Caco-2 (cell line): ENCODE results near the gene ADK. TPM values are rescaled to one million over a fixed set of nuclear protein-coding genes. Genes with fewer than 3 reads are reported as not detected.

ENCODE experiments used
- BruUV-seq: library from RNA; stranded (reverse); fragments of 400-500 nt; replicated peaks from 2 replicates; lab custom pipeline; 2021; lab: Mats Ljungman, UMichigan
- CTCF ChIA-PET: fragments of 300-600 bp; sonication (Branson Sonifier 250); formaldehyde crosslinking; loops from one replicate; lab custom pipeline; 2022; ENCODE audit warnings: antibody characterized with exemption; lab: Charles Lee
- POLR2A ChIA-PET: fragments of 300-600 bp; sonication (Branson Sonifier 250); formaldehyde crosslinking; loops from one replicate; lab custom pipeline; 2022; ENCODE audit warnings: antibody characterized with exemption; lab: Charles Lee
- DNase-seq, 2 experiments: peaks; one replicate each; pipeline versions ENCODE4 v3.0.0 to v3.0.0-alpha.2; 2020 to 2022
- H3K27me3 ChIP-seq: replicated peaks from 2 replicates; pipeline ENCODE4 v1.6.0; 2011; ENCODE audit warnings: low read length; ENCODE audit not compliant: control insufficient read depth, insufficient read depth
- H3K36me3 ChIP-seq: 2 replicates; pipeline ENCODE4 v1.5.1; 2011; ENCODE audit warnings: low read length; ENCODE audit not compliant: control insufficient read depth, insufficient read depth
- H3K4me1 ChIP-seq: fragments of 250-450 bp; sonication (Bioruptor Pico); 2 replicates; pipeline ENCODE4 v1.5.1; 2020; ENCODE audit warnings: mild to moderate bottlenecking
- H3K4me3 ChIP-seq: 2 replicates; pipeline ENCODE4 v1.5.1; 2011; ENCODE audit warnings: low read depth, mild to moderate bottlenecking, control low read depth, low read length
- H3K9me3 ChIP-seq: fragments of 250-450 bp; sonication (Bioruptor Pico); 2 replicates; pipeline ENCODE4 v1.5.1; 2020; ENCODE audit warnings: mild to moderate bottlenecking, moderate library complexity
- H3K27ac Mint-ChIP-seq: one replicate; pipeline ENCODE4 v1.8.0; 2022; ENCODE audit warnings: mixed read lengths; ENCODE audit not compliant: unreplicated experiment
- H3K27me3 Mint-ChIP-seq: one replicate; pipeline ENCODE4 v1.8.0; 2022; ENCODE audit warnings: mixed read lengths; ENCODE audit not compliant: insufficient read depth, unreplicated experiment
- H3K36me3 Mint-ChIP-seq: one replicate; pipeline ENCODE4 v1.8.0; 2022; ENCODE audit warnings: mild to moderate bottlenecking, mixed read lengths; ENCODE audit not compliant: insufficient read depth, unreplicated experiment
- H3K4me1 Mint-ChIP-seq: one replicate; pipeline ENCODE4 v1.8.0; 2022; ENCODE audit warnings: low read depth, mixed read lengths; ENCODE audit not compliant: unreplicated experiment
- H3K4me3 Mint-ChIP-seq: one replicate; pipeline ENCODE4 v1.8.0; 2022; ENCODE audit warnings: mild to moderate bottlenecking, moderate library complexity, mixed read lengths; ENCODE audit not compliant: unreplicated experiment
- H3K9me3 Mint-ChIP-seq: one replicate; pipeline ENCODE4 v1.8.0; 2022; ENCODE audit warnings: mixed read lengths; ENCODE audit not compliant: unreplicated experiment
- CTCF ChIP-seq, 2 experiments: fragments of 200-600 bp in 1 of 2; IDR thresholded peaks; 1 replicate in 1 of 2; 2 replicates in 1 of 2; pipeline versions ENCODE4 v1.5.1 to v1.8.0; 2011 to 2022; ENCODE audit warnings: antibody characterized with exemption in 1 of 2, control low read depth in 1 of 2, inconsistent platforms in 1 of 2, low read depth in 1 of 2, low read length in 1 of 2, mild to moderate bottlenecking in 1 of 2, moderate library complexity in 1 of 2; ENCODE audit not compliant: insufficient read depth in 1 of 2, severe bottlenecking in 1 of 2, unreplicated experiment in 1 of 2
- intact Hi-C: fragments of 100-400 bp; cut with micrococcal nuclease; formaldehyde crosslinking; loops from one replicate; pipeline ENCODE4 v1.10.0; 2022; ENCODE audit not compliant: unreplicated experiment
- total RNA-seq: library from RNA; stranded (reverse); gene quantifications from 2 replicates; pipeline ENCODE4 v1.2.3, GENCODE V29; 2022

ADK gene
- total RNA-seq, 1 experiment from 2014 or later: 105 TPM

- Histone ChIP-seq H3K27me3 (no peaks in the 10 kb centered on the region), H3K4me3 (no peak overlapping the region), H3K4me1 (0 out of 2 replicates have a peak, but pooled peaks cover 4% of the 10 kb centered on the region), H3K36me3 (no peaks in the 10 kb centered on the region), H3K9me3 (no peaks in the 10 kb centered on the region)
- no peaks in the 10 kb centered on the region for H3K27me3 Mint-ChIP-seq
- DNase-seq: no peak
- ChIA-PET POLR2A (interaction anchor here (0.7 kb wide), 1 partner anchor 19 kb away, joined by 4 read pairs; no protein-coding TSS in a partner anchor), CTCF (no interaction called here)
- no peak for TF ChIP-seq CTCF (IDR thresholded peaks at IDR 0.05; ENCODE audit: insufficient read depth in 1 of 2, low read depth in 1 of 2, low read length in 1 of 2, severe bottlenecking in 1 of 2, unreplicated experiment in 1 of 2)
- H3K27ac Mint-ChIP-seq: no peak overlapping the region
- intact Hi-C loops: no loop called here
- BruUV-seq: no TSS peak
- H3K4me3 Mint-ChIP-seq: no peak overlapping the region
- no peaks in the 10 kb centered on the region for H3K9me3 Mint-ChIP-seq
- H3K4me1 Mint-ChIP-seq: peaks cover 9% of the 10 kb centered on the region
- H3K36me3 Mint-ChIP-seq: peaks cover 17% of the 10 kb centered on the region
These were observed 349.1 kb downstream of the ADK start for GRCh38 chr10:74500026-74500704.

- peaks cover 22% of the 10 kb centered on the region for H3K36me3 Mint-ChIP-seq
- H3K27me3 ChIP-seq: no peaks in the 10 kb centered on the region
- no peak overlapping the region for H3K4me3 ChIP-seq
- POLR2A ChIA-PET: no interaction called here
- no peaks in the 10 kb centered on the region for H3K36me3 ChIP-seq
- intact Hi-C loops: no loop called here
- no peaks in the 10 kb centered on the region for H3K9me3 ChIP-seq
- H3K4me3 Mint-ChIP-seq: no peak overlapping the region
- TF ChIP-seq CTCF (IDR thresholded peaks at IDR 0.05; ENCODE audit: insufficient read depth in 1 of 2, low read depth in 1 of 2, low read length in 1 of 2, severe bottlenecking in 1 of 2, unreplicated experiment in 1 of 2): no peak
- BruUV-seq: no TSS peak
- H3K27me3 Mint-ChIP-seq: no peaks in the 10 kb centered on the region
- H3K27ac Mint-ChIP-seq: no peak overlapping the region
- no peak for DNase-seq
- no peaks in the 10 kb centered on the region for H3K9me3 Mint-ChIP-seq
- H3K4me1 ChIP-seq: 0 out of 2 replicates have a peak, but pooled peaks cover 4% of the 10 kb centered on the region
- peaks cover 9% of the 10 kb centered on the region for H3K4me1 Mint-ChIP-seq
- CTCF ChIA-PET: no interaction called here
These were observed 349.8 kb downstream of the ADK start for GRCh38 chr10:74500816-74501215.

- Histone ChIP-seq H3K27me3 (no peaks in the 10 kb centered on the region), H3K4me3 (no peak overlapping the region), H3K36me3 (no peaks in the 10 kb centered on the region), H3K9me3 (no peaks in the 10 kb centered on the region), H3K4me1 (0 out of 2 replicates have a peak, but pooled peaks cover 4% of the 10 kb centered on the region)
- CTCF ChIA-PET: no interaction called here
- Mint-ChIP-seq H3K27ac (no peak overlapping the region), H3K36me3 (peaks cover 26% of the 10 kb centered on the region), H3K9me3 (no peaks in the 10 kb centered on the region), H3K27me3 (no peaks in the 10 kb centered on the region), H3K4me3 (no peak overlapping the region), H3K4me1 (peaks cover 9% of the 10 kb centered on the region)
- DNase-seq: no peak
- BruUV-seq: no TSS peak
- POLR2A ChIA-PET: no interaction called here
- TF ChIP-seq CTCF (IDR thresholded peaks at IDR 0.05; ENCODE audit: insufficient read depth in 1 of 2, low read depth in 1 of 2, low read length in 1 of 2, severe bottlenecking in 1 of 2, unreplicated experiment in 1 of 2): no peak
- intact Hi-C loops: no loop called here
These were observed 352.1 kb downstream of the ADK start for GRCh38 chr10:74502963-74503608.
